NOMO-1 (cell line): ENCODE data around the gene NOTUM.

Experiments
- DNase-seq, 2 experiments: peaks; one replicate each; lab custom pipeline; 2025; ENCODE audit not compliant: unreplicated experiment in 2 of 2; lab: John Stamatoyannopoulos, UW

Gene NOTUM

DNA sequence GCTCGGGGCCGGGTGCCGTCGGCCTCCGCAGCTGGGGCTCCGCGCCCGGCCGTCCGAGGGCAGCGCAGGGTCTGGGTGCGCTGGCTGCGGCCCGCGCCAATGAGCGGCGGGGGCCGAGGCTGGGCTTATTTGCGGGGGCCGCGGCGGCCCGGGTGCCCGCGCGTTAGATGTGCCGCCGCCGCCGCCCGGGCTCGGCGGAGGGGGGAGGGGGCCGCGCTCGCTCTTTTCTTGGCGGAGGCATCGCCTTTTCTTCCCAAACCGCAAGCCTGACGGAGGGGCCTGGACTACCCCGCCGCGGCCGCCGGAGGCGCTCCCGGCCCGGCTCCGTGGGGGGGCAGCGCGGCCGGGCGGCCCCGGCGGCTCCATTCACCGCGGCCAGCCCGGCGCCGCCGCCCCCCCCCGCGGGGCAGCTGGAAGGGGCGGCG, at the start of gene NOTUM:
TSS of gene NOTUM (minus strand) at position 101 of the 425 bp plus-strand sequence. CDS start 278 bp downstream, outside the sequence.
- peak in 1 of 2 experiments; percentile 58 for DNase-seq

DNA sequence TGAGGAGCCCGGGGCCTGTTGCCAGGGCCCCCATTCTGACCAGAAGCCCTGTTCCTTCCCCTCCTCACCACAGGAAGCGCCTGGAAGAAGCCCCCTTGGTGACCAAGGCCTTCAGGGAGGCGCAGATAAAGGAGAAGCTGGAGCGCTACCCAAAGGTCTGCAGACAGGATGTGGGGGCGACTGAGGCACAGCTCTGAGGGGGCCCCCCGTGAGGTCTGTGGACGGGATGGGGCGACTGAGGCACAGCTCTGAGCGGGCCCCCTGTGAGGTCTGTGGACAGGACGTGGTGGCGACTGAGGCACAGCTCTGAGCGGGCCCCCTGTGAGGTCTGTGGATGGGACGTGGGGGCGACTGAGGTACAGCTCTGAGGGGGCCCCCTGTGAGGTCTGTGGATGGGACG, 48.4 kb upstream of the NOTUM start:
- no peak for DNase-seq

DNA sequence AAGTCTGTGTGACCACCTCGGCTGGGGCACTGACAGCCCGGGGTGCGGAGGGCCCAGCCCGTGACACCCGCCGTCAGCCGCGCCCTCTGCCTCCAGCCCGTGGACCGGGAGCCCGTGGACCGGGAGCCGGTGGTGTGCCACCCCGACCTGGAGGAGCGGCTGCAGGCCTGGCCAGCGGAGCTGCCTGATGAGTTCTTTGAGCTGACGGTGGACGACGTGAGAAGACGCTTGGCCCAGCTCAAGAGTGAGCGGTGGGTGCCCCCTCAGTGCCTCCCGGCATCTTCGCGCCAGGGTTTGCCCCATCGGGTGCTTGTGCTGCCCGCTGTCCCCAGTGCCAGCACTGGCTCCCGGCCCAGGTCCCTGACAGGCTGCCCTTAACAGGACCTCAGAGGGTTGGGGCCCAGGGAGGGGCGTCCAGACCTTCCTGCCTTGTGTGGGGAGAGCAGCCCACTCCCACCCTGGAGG, 48.0 kb upstream of the NOTUM start:
- DNase-seq = no peak

DNA sequence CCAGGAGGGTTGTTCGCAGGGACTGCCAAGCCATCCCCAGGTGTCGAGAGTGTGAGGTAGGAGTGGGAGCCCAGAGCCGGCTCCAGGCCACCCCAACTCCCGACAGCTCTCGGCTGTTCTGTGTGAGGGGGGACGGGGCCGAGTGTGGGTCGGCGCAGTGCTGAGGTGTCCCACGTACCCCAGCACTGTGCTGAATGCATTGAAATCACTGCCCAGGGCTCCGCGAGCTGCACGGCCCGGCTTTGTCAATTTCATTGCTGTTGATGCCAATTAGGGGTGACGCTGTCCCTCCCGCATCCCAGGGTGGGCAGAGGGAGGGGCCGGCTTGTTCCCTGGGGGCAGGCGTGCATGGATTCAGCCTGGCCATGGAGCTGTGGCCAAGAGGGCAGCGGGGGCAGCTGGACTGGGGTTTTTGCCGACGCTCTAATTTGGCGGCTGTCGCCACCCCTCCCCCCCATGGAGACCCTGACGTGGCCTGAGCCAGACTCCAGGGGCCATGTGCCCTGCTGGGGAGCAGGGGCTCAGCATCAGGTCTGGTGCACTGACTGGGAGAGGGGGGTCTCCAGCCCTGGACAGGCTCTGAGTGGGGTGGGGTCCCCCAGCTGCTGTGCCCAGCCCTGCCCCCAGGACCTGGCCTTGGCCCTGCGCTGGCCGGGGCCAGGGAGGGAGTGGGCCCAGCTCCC, 47.4 kb upstream of the NOTUM start:
- DNase-seq = no peak

DNA sequence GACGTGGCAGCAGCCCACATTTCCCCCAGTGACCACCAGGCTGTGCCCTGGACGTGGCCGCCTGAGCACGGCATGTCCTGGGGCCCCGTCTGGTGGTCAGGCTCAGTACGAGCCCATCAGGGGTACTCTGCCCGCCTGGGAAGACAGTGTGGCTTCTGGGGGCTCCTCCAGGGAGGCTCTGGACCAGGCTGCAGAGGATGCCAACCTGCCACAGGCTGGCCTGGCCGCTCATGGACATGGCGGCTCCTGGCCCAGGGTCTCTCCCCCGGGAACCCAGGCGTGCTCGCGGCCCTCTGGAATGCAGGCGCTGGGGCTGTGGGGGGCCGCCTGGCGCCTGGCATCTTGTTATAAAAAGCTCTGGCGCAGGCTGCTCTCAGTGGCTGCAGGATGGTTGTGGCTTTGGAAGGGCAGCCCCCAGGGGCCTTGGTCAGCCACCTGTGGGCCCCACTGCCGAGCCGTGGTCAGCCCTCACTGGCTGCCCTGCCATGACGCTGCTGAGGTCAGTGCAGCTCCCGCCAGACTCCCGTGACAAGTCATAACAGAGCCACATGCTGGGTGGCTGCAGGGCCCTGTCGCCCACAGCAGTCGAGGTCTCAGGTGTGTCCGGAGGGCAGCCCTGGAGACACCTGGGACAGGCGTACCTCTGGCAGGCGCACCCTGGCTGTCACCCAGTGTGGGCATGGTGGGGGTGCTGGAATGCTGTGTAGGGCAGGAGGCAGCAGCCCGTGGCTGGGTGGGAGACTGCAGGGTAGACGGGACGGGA, 46.7 kb upstream of the NOTUM start:
- DNase-seq = no peak

DNA sequence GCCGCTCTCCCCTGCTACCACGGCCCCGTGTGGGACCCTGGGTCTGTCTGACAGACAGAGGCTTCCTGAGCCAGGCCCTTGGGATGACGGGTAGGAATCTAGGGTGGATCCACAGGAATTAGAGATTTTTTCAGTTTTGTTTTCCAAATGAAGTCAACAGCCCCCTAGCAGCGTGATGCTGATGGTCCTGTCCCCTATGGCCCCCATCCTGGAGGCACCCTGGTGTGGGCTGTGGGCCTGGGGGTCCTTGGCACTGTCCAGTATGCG, 46.2 kb upstream of the NOTUM start:
- no peak for DNase-seq

DNA sequence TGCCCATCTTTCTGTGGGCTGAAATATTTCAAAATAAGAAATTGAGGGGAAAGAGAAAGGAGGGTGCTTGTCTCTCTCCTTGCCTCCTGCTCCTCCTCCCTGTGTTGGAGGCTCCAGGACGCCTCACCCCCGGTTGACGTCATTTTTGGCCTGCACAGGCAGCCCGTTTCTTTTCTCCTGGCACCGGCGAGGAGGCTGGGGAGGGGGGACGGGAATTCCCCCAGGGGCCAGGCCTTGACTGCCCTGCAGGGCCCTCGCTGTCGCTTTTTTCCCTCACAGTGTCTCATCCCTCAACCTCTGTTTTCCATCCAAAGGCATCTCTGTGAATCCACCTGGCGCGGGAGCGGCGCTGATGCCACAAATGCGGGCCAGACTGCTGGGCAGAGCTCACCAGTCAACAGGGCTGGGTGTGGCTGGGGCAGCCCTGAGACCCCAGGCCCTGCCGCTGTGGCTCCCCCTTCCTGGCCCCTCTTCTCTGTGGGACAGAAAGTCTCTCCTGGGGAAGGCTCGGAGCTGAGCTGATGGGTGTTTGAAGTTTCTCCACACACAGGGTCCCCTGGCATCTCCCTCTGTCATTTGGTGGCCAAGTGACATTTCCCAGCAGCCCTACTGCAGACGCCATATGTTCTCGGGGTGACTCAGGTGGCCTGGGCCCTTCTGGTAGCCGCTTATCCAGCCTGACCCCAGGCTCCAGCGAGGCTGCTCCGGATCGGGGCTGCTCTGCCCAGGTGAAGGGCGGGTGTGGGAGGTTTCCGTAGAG, 45.7 kb upstream of the NOTUM start:
- no peak for DNase-seq

DNA sequence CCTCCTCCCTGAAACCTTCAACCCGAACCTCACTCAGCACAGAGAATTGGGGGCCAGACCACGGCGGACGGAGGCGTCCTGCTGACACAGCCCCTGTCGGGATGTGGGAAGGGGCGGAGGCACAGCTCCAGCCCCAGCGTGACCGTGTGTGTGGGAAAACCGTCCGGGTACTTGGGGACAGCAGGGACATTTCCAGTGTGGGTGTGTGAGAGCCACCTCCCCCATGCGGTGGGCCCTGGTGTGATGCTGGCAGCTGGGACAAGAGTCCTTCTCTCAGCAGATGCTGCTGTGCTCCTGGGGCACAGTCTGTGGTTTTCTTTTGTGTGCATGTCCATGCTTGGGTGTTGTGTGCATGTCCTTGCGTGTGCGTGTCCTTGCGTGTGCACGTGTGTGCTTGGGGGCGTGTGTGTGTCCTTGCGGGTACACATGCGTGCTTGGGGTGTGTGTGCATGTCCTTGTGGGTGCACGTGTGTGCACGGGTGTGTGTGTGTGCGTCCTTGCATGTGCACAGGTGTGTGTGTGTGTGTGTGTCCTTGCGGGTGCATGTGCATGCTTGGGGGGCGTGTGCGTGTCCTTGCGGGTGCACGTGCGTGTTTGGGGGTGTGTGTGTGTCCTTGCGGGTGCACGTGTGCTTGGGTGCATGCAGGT, 44.8 kb upstream of the NOTUM start:
- DNase-seq = no peak

DNA sequence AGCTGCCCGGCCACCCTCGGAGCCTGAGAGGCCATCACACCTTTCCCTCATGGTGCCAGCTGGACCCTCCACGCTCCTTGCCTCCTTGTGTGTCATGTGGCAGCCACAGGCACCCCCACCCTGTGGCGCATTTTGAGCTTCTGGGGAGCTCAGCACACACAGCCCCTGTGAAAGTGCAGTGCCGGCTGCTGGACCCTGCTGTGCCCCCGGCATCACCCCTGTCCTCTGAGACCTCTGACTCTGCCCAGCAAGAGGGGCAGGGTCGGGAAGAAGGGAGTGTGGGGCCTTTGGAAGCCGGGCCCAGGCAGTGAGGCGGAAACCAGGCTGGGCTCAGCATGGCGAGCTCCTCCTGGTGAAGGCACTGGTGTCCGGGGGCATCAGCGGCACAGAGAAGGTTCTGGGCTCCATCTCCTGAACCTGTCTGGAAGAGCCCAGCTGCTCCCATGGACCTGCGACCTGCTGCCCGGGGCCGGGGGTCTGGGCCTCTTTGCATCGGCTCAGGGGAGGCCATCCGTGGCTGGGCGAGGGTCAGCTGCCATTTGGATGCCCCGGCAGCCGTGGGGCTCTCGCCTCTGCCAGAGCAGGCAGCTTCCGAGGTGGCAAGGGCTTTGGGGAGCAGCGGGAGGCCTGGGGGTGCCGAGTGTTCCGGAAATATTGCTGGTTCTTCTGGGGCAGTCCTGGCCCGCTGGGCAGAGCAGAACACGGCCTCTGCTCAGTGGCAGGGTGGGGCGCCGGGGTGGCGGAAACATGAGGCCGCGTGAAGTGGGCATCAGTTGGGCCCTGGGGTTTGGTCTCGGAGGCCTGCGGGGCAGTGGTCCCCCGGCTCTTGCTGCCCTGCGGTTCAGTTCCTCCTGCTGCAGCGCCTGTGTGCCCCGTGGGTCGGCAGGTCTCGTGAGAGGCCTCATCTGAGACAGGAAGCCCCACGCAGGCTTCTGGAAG, 43.8 kb upstream of the NOTUM start:
- DNase-seq = no peak

DNA sequence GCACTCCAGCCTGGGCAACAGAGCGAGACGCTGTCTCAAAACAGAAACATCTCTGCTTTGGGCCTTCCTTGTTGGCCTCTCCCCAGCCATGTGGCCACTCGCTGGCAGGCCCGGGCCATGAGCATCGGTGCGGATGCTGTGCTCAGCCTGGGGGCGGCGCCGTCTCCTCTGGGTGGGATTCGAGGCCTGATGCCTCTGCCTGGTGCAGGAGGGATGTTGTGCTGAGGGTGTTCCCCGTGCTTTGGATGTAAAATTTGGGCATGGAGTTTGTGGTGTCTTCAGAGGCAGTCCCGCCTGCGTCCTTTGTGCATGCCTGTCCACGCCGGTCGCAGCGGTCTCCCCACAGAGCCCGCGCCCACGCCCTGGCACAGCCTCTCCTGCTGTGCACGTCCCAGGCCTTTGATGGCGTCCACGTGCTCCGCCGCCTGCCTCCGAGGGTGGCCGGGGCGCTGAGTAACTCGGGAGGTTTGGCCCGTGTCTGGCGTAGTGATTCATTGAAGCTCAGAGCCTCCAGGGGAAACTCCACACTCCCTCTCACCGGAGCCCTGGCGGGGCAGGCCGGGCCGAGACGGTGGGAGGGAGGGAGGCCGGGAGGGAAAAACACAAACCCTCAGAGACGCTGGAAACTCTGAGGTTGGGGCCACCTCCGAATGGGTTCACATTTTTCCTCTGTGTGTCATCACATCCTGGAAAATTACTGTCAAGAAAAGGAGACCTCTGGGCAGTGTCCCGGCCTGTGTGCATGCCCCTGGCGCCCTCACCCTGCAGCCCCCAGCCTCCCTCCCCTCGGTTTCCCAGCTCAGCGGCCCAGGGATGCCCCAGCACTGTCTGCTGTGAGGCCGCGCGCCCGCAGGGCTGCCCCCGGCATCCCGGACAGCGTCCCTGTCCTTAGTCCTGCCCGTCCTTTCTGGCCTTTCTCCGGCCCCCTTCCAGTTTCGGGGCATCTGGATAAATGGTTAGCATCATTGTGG, 42.7 kb upstream of the NOTUM start:
- DNase-seq = no peak

DNA sequence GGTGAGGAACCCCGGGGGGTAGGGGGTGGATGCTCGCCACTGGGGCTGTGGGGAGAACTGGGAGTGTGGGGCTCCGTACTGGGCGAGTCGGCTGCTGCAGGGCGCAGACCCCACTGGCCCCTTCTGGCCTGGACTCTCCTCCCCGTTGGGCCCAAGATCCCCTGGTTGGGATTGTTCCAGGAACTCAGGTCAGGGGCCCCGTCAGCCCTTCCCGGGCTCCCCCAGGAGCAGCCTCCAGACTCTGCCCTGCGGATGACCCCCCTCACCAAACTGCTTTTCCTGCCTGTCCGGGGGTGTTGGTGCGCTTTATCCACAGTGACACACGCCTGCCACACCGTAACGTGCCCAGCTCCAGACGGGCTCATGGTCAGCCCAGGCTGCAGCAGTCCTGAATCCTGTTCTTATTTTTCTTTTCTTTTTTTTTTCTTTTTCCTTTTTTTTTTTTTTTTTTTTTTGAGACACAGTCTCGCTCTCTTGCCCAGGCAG, 40.6 kb upstream of the NOTUM start:
- DNase-seq = no peak

DNA sequence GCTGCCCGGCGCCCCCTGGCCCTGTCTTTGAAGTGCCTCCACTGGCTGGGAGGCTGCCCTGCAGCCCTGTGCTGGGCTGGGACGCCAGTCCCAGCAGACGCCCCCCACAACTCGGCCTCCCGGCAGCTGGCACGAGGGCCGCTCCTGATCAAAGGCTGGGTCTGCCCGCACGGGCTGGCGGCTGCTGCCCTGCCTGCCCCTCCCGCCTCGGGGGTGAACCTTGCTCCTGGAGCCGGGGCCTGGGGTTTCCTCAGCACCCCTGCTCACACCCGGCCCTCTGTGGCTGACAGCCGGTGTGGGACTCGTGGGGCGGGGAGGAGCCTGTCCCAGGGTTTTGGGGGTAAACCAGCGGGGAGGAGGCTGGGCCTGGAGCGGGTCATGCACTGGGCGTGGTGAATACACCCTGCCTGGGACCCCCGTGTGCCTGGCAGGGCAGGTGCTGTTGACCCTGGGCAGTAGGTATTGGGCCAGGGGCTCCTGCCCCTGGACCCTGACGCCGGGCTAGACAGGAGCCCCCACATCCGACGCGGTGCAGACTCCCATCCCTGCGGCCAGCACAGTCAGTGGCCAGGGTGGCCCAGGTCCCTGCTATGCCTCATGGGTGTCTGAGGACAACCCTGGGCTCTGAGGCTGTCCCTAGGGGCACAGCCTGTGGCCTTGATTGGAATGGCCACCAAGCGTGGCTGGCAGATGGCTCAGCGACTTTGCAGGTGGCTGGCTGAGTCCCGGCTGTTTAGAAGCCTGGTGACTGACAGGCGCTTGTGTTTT, 40.0 kb upstream of the NOTUM start:
- no peak for DNase-seq

DNA sequence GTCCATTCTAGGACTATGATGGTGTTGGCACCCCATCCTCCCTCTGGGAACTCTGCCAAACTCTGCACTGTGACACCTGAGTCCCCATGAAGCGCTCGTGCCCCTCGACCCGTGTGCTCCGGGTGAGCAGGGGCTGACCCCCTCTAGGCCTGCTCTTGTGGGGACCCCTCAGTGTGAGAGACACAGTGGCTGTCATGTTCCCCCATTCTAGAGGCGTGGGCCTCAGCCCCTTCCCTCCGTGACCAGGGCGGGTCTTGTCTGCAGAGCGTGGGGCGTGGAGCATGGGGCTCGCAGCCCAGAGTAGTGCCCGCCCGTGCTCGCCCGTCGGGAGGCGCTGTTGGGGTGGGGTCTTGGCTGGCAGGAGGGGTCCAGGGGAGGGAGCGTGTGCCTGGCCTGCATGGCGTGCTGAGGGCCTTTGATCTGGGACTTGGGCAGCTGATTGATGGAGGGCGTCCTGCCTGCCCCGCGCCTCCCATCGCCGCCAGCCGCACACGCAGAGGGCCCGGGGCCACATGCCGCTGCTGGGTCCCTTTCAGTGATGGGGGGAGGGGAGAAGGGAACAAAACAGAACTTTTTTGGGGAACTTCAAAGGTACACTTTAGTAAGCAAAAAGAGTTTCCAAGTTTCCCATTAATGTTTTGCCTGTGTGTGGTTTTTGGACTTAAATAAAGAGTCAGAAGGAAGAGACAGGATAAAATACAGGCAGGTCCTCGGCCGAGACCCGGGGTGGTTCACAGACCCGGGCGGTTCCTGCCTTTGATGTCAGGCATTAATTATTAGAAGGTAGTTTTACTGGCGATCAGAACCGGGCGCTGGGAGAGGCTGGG, 39.2 kb upstream of the NOTUM start:
- no peak for DNase-seq

DNA sequence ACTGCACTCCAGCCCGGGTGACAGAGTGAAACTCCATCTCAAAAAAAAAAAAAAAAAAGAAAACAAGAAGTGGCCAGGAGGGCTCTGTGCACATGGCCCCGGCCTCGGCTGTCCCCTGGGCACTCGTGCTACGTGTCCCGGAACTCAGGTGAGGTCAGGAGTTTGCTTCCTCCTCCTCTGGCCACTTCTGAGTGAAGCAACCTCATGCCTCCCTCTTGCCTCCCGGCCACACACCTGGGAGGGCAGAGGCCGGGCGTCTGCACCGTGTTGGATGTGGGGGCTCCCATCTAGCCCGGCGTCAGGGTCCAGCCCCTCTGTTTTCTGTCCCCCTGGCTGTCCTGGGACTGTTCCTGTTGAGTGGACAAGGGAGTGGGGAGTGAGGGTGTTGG, 38.6 kb upstream of the NOTUM start:
- no peak for DNase-seq

DNA sequence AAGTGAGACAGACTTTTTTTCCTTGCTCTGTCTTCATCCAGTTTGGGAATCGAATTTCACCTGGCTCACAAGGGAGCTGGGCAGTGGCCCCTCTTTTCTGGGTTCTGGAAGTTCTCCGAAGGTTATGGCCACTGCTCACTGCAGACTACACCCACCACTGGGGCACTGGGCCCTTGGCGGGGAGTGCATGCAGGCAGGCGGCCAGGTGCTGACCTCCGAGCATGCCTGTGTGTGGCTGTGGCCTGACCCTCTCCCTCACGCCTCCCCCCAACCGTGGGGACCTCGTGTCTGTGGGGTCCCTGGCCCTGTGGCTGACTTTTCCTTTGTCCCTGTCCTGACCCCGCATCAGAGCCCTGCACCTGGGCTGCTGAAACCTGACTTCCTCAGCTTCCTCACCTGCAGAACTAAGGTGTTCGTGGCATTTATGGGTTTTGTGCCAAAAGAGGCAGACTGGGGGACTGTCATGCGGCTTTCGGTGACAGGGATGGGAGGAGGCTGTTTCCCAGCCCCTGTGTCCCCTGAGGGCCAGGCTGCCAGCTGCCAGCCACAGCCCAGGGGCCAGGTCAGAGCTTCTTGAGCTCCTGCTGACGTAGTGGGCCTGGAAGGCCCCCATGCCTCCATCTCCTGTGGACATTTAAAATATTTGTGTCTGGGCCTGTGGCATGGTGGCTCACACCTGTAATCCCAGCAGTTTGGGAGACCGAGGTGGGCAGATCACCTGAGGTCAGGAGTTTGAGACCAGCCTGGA, 37.9 kb upstream of the NOTUM start:
- no peak for DNase-seq

DNA sequence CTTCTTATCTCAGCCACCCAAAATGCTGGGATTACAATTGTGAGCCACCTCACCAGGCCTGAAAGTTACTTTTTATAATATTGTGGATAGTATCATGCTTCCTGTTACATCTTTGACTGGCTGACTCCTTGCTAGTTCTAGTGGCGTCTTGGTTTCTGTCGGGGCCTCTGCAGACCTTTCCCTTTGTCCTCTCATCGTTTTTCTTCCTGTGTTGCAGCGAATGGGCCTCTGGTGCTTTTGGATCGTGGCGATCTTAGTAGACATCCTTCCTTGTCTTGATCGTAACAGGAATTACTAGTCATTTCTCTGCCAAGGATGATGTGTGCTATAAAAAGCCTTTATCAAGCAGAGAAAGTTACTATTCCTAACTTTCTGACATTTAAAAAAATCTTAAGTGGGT, 37.2 kb upstream of the NOTUM start:
- no peak for DNase-seq
